Neuronal stem cell (in vitro differentiated cells): ENCODE data around the gene CIAPIN1.

Experiments used
- DNase-seq: peaks from one replicate; pipeline ENCODE4 v3.0.0-alpha.2; 2013; ENCODE audit warnings: low spot score
- H2AFZ ChIP-seq: one replicate; pipeline ENCODE4 v1.6.1; 2013; ENCODE audit warnings: mild to moderate bottlenecking, low read length, inconsistent platforms
- H2AK5ac ChIP-seq: 2 replicates; pipeline ENCODE4 v1.6.1; 2013; ENCODE audit warnings: low read depth, mild to moderate bottlenecking, inconsistent platforms, low read length, moderate library complexity, mixed read lengths
- H2BK120ac ChIP-seq: 2 replicates; pipeline ENCODE4 v1.6.1; 2013; ENCODE audit warnings: low read depth, mild to moderate bottlenecking, inconsistent platforms, low read length, moderate library complexity, mixed read lengths
- H2BK12ac ChIP-seq: one replicate; pipeline ENCODE4 v1.6.1; 2013; ENCODE audit warnings: low read length, inconsistent platforms
- H2BK15ac ChIP-seq: 2 replicates; pipeline ENCODE4 v1.6.1; 2013; ENCODE audit warnings: mild to moderate bottlenecking, low read length, inconsistent platforms, mixed read lengths
- H2BK5ac ChIP-seq: one replicate; pipeline ENCODE4 v1.6.1; 2013; ENCODE audit warnings: inconsistent platforms, mild to moderate bottlenecking, low read length, moderate library complexity
- H3K14ac ChIP-seq: one replicate; pipeline ENCODE4 v1.6.1; 2013; ENCODE audit warnings: low read length, inconsistent platforms
- H3K18ac ChIP-seq: 2 replicates; pipeline ENCODE4 v1.6.1; 2013; ENCODE audit warnings: low read length, inconsistent platforms
- H3K23ac ChIP-seq: 2 replicates; pipeline ENCODE4 v1.6.1; 2013; ENCODE audit warnings: low read depth, mild to moderate bottlenecking, mixed read lengths, low read length, inconsistent platforms; ENCODE audit not compliant: poor library complexity
- H3K27ac ChIP-seq: replicated peaks from 3 replicates; pipeline ENCODE4 v1.5.1; 2013; ENCODE audit warnings: low read length, inconsistent platforms
- H3K27me3 ChIP-seq, 3 experiments: 2 replicates each; pipeline ENCODE4 v1.6.1; 2013; ENCODE audit warnings: low read length in 3 of 3, mild to moderate bottlenecking in 2 of 3, inconsistent platforms in 1 of 3, low read depth in 1 of 3, mixed read lengths in 1 of 3, moderate library complexity in 1 of 3; ENCODE audit not compliant: control insufficient read depth in 3 of 3, insufficient read depth in 3 of 3
- H3K36me3 ChIP-seq, 2 donors: replicated peaks in 1 of 2; 2 replicates each; pipeline ENCODE4 v1.6.1; 2013; ENCODE audit warnings: low read length in 2 of 2; ENCODE audit not compliant: control insufficient read depth in 2 of 2, insufficient read depth in 2 of 2
- H3K4ac ChIP-seq: 2 replicates; pipeline ENCODE4 v1.6.1; 2013; ENCODE audit warnings: inconsistent platforms, mild to moderate bottlenecking, low read length, moderate library complexity
- H3K4me1 ChIP-seq, 2 donors: 1 replicate in 1 of 2; 2 replicates in 1 of 2; pipeline ENCODE4 v1.6.1; 2013; ENCODE audit warnings: low read length in 2 of 2, low read depth in 1 of 2; ENCODE audit not compliant: control insufficient read depth in 2 of 2, insufficient read depth in 1 of 2
- H3K4me2 ChIP-seq: one replicate; pipeline ENCODE4 v1.6.1; 2013; ENCODE audit warnings: mild to moderate bottlenecking, low read length, inconsistent platforms; ENCODE audit not compliant: insufficient read depth, poor library complexity, severe bottlenecking
- H3K4me3 ChIP-seq, 2 donors: 2 replicates each; pipeline ENCODE4 v1.5.1; 2013; ENCODE audit warnings: low read length in 2 of 2, mild to moderate bottlenecking in 2 of 2, inconsistent platforms in 1 of 2, moderate library complexity in 1 of 2
- H3K79me1 ChIP-seq: one replicate; pipeline ENCODE4 v1.6.1; 2013; ENCODE audit warnings: low read depth, mild to moderate bottlenecking, inconsistent platforms, low read length, moderate library complexity
- H3K9ac ChIP-seq: one replicate; pipeline ENCODE4 v1.6.1; 2013; ENCODE audit warnings: mild to moderate bottlenecking, low read depth, low read length, inconsistent platforms; ENCODE audit not compliant: poor library complexity
- H3K9me3 ChIP-seq, 2 donors: replicated peaks in 1 of 2; 2 replicates each; pipeline versions ENCODE3 to v1.6.1; 2013; ENCODE audit warnings: low read length in 2 of 2, mild to moderate bottlenecking in 2 of 2, inconsistent platforms in 1 of 2, low read depth in 1 of 2, mixed read lengths in 1 of 2, moderate library complexity in 1 of 2; ENCODE audit not compliant: control insufficient read depth in 2 of 2, insufficient read depth in 1 of 2
- H4K8ac ChIP-seq: one replicate; pipeline ENCODE4 v1.6.1; 2013; ENCODE audit warnings: low read depth, mild to moderate bottlenecking, inconsistent platforms, low read length, moderate library complexity
- H4K91ac ChIP-seq: one replicate; pipeline ENCODE4 v1.6.1; 2013; ENCODE audit warnings: low read length, low read depth, mild to moderate bottlenecking, inconsistent platforms; ENCODE audit not compliant: poor library complexity
- WGBS, 2 donors: extraction: QIAGEN DNeasy Blood & Tissue Kit; methylation state at CpG; one replicate each; pipeline ENCODE4 v1.1.7; 2013; ENCODE audit warnings: missing lambda C conversion rate in 2 of 2, mixed read lengths in 1 of 2; ENCODE audit not compliant: insufficient read length in 2 of 2, insufficient replicate concordance in 1 of 2; ENCODE audit errors: extremely low coverage in 2 of 2; 5-methylcytosine and 5-hydroxymethylcytosine counted together

Gene CIAPIN1

GRCh38 chr16:57473176-57473840, 26.1 kb upstream of the CIAPIN1 start:
- Histone ChIP-seq H3K4me3 (no peak overlapping the region), H2BK120ac (no peak overlapping the region), H2AFZ (no peak overlapping the region), H3K4ac (no peak overlapping the region), H2BK12ac (no peak overlapping the region), H3K27ac (no peak overlapping the region), H3K9me3 (no peaks in the 10 kb centered on the region), H3K27me3 (no peaks in the 10 kb centered on the region), H2BK15ac (no peak overlapping the region), H3K14ac (no peak overlapping the region), H3K23ac (peak overlapping the region; percentile 59), H3K9ac (peak overlapping the region; percentile 35), H3K79me1 (peaks cover 4% of the 10 kb centered on the region), H3K18ac (no peak overlapping the region), H2BK5ac (peak overlapping the region; percentile 10), H3K4me2 (no peak overlapping the region), H3K4me1 (peaks cover 16 to 20% of the 10 kb centered on the region in 2 donors), H4K91ac (no peak overlapping the region), H3K36me3 (peaks cover 49 to 57% of the 10 kb centered on the region in 2 donors), H2AK5ac (no peak overlapping the region), H4K8ac (no peak overlapping the region)
- WGBS, 2 donors = no CpG with 5 or more reads among the region's 14 CpGs
- DNase-seq = no peak

DNA sequence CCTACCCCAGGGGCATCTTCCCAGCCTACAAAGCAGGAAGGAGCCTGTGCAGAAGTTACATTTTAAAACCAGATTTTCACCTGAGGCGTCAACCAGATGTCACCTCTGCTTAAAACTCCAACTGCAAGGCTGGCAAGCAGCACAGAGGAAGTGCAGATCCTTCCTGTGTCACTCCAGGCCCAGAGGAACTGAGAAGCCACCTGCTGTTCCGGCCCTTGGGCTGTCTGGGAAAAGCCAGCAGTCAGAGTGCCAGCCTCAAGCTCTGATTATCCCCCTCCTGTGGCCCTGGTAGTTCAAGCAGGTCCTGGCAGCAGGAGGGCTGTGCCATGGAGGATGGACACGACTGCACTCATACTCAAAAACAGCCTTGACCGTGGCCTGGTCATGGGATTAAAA, 25.5 kb upstream of the CIAPIN1 start:
- Histone ChIP-seq H4K91ac (no peak overlapping the region), H4K8ac (no peak overlapping the region), H3K36me3 (peaks cover 51 to 64% of the 10 kb centered on the region in 2 donors), H3K9me3 (no peaks in the 10 kb centered on the region), H3K4ac (no peak overlapping the region), H2BK120ac (no peak overlapping the region), H3K27me3 (no peaks in the 10 kb centered on the region), H3K4me3 (no peak overlapping the region), H3K4me1 (peaks cover 11 to 15% of the 10 kb centered on the region in 2 donors), H3K4me2 (no peak overlapping the region), H3K23ac (no peak overlapping the region), H2AK5ac (no peak overlapping the region), H2AFZ (no peak overlapping the region), H3K79me1 (peaks cover 3% of the 10 kb centered on the region), H3K27ac (no peak overlapping the region), H3K18ac (no peak overlapping the region), H2BK12ac (no peak overlapping the region), H3K9ac (no peak overlapping the region), H2BK5ac (peak overlapping the region; percentile 10), H3K14ac (no peak overlapping the region), H2BK15ac (no peak overlapping the region)
- WGBS, 2 donors = no CpG with 5 or more reads among the region's 4 CpGs
- no peak for DNase-seq

GRCh38 chr16:57471852-57472664, 24.9 kb upstream of the CIAPIN1 start:
- Histone ChIP-seq H2AFZ (no peak overlapping the region), H3K4me1 (peaks cover 5 to 9% of the 10 kb centered on the region in 2 donors), H2BK15ac (no peak overlapping the region), H3K79me1 (peaks cover 2% of the 10 kb centered on the region), H3K4me2 (no peak overlapping the region), H2BK5ac (no peak overlapping the region), H2BK12ac (no peak overlapping the region), H3K27me3 (no peaks in the 10 kb centered on the region), H3K18ac (no peak overlapping the region), H3K9ac (no peak overlapping the region), H3K4me3 (no peak overlapping the region), H2BK120ac (no peak overlapping the region), H3K36me3 (peaks cover 51 to 70% of the 10 kb centered on the region in 2 donors), H3K9me3 (no peaks in the 10 kb centered on the region), H4K8ac (no peak overlapping the region), H4K91ac (no peak overlapping the region), H3K23ac (no peak overlapping the region), H3K4ac (no peak overlapping the region), H3K27ac (no peak overlapping the region), H2AK5ac (no peak overlapping the region), H3K14ac (no peak overlapping the region)
- no CpG with 5 or more reads among the region's 10 CpGs for WGBS, 2 donors
- no peak for DNase-seq

DNA sequence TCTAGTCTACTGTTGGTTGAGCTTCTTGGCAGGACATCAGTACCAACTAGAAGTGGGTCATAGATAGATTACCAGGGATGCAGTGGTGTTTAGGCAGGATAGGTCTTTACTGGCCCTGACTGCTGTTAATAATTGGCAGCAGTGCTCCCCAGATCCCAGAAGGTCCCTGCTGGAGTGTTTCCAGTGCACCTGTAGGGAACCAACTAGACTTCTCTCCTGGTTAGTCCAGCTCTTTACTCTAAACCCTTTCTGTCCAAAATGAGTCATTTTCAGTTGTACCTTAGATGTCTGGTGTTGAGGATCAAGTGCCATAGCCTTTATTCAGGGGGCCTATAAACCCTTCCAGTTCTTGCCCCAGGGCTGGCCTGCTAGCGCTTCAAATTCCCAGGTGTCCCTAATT, 24.0 kb upstream of the CIAPIN1 start:
- Histone ChIP-seq H3K79me1 (no peaks in the 10 kb centered on the region), H3K4me3 (no peak overlapping the region), H3K4me1 (peaks cover 3% of the 10 kb centered on the region in 2 donors), H2BK12ac (no peak overlapping the region), H3K36me3 (peaks cover 55 to 78% of the 10 kb centered on the region in 2 donors), H3K27ac (no peak overlapping the region), H3K4ac (no peak overlapping the region), H2BK5ac (no peak overlapping the region), H2AFZ (no peak overlapping the region), H2BK120ac (no peak overlapping the region), H3K23ac (no peak overlapping the region), H2AK5ac (no peak overlapping the region), H3K14ac (no peak overlapping the region), H3K18ac (no peak overlapping the region), H3K27me3 (no peaks in the 10 kb centered on the region), H4K91ac (no peak overlapping the region), H4K8ac (no peak overlapping the region), H3K4me2 (no peak overlapping the region), H3K9ac (no peak overlapping the region), H2BK15ac (no peak overlapping the region), H3K9me3 (no peaks in the 10 kb centered on the region)
- WGBS, 2 donors = no CpG with 5 or more reads among the region's 1 CpG
- DNase-seq = no peak
